Natural killer cell (primary cell): ENCODE results near the gene FILIP1L. TPM values are rescaled to one million over a fixed set of nuclear protein-coding genes. Genes with fewer than 3 reads are reported as not detected.
"Not testable (repeated sequence)": the region's sequence is repeated elsewhere in the genome, so short reads cannot be mapped to it uniquely, and the experiment has no call there.

Experiments used
- ATAC-seq, 3 donors: fragments of 150-1000 bp in 2 of 3; fragments of 200-7000 bp in 1 of 3; cut with Tn5 transposase; 1 replicate in 1 of 3; 2 replicates in 2 of 3; pipeline ENCODE4 v1.10.0; 2021; ENCODE audit warnings: mild to moderate bottlenecking in 2 of 3, moderate library complexity in 2 of 3
- DNase-seq, 2 donors: peaks; one replicate each; pipeline versions ENCODE4 v3.0.0 to v3.0.0-alpha.2; 2013 to 2021; ENCODE audit warnings: mixed read lengths in 1 of 2
- H3K27ac ChIP-seq: one replicate; pipeline ENCODE4 v1.5.1; 2013; ENCODE audit warnings: mild to moderate bottlenecking, low read length
- H3K27me3 ChIP-seq: one replicate; pipeline ENCODE4 v1.6.1; 2013; ENCODE audit warnings: low read length; ENCODE audit not compliant: control insufficient read depth, insufficient read depth
- H3K36me3 ChIP-seq: one replicate; pipeline ENCODE4 v1.6.1; 2013; ENCODE audit warnings: low read length; ENCODE audit not compliant: control insufficient read depth, insufficient read depth
- H3K4me1 ChIP-seq: one replicate; pipeline ENCODE4 v1.6.1; 2013; ENCODE audit warnings: low read length; ENCODE audit not compliant: control insufficient read depth, insufficient read depth
- H3K4me3 ChIP-seq: one replicate; pipeline ENCODE4 v1.5.1; 2013; ENCODE audit warnings: low read length
- H3K9me3 ChIP-seq: one replicate; pipeline ENCODE4 v1.6.1; 2013; ENCODE audit warnings: low read length; ENCODE audit not compliant: control insufficient read depth, insufficient read depth
- H3K27ac Mint-ChIP-seq, 2 donors: one replicate each; pipeline ENCODE4 v1.8.0; 2022; ENCODE audit warnings: mild to moderate bottlenecking in 2 of 2, mixed read lengths in 2 of 2, moderate library complexity in 1 of 2
- H3K27me3 Mint-ChIP-seq, 2 donors: one replicate each; pipeline ENCODE4 v1.8.0; 2022; ENCODE audit warnings: low read depth in 2 of 2, mixed read lengths in 2 of 2
- H3K36me3 Mint-ChIP-seq: one replicate; pipeline ENCODE4 v1.8.0; 2022; ENCODE audit warnings: mixed read lengths
- H3K4me1 Mint-ChIP-seq, 2 donors: one replicate each; pipeline ENCODE4 v1.8.0; 2022; ENCODE audit warnings: mixed read lengths in 2 of 2
- H3K4me3 Mint-ChIP-seq: one replicate; pipeline ENCODE4 v1.8.0; 2022; ENCODE audit warnings: mild to moderate bottlenecking, moderate library complexity, mixed read lengths
- H3K9me3 Mint-ChIP-seq, 2 donors: one replicate each; pipeline ENCODE4 v1.8.0; 2022; ENCODE audit warnings: mixed read lengths in 2 of 2
- CTCF ChIP-seq: fragments of 200-600 bp; IDR thresholded peaks from one replicate; pipeline ENCODE4 v1.8.0; 2022; ENCODE audit warnings: antibody characterized with exemption
- WGBS: methylation state at CpG from one replicate; pipeline ENCODE4 v1.1.7; 2013; ENCODE audit warnings: missing lambda C conversion rate; ENCODE audit not compliant: insufficient coverage; 5-methylcytosine and 5-hydroxymethylcytosine counted together
- intact Hi-C: fragments of 100-400 bp; cut with micrococcal nuclease; formaldehyde crosslinking; loops from one replicate; pipeline ENCODE4 v1.14.2; 2022
- total RNA-seq, 4 donors: library from RNA; stranded (reverse); fragments of 120-200 nt in 1 of 4; gene quantifications; one replicate each; pipeline versions ENCODE4 v1.2.3 to v1.2.4, GENCODE V29; 2013 to 2022

FILIP1L gene
- total RNA-seq, 3 donors from 2014 or later (not counting 1 experiment from before 2014, with no cell fraction given): 0.12 TPM; not detected in 2

GRCh38 chr3:100099621-100100020 is 14.7 kb downstream of the FILIP1L start:
- intact Hi-C loops: no loop called here
- no peaks in the 10 kb centered on the region for H3K4me1 ChIP-seq
- 100% methylated on average over 1 of the region's 2 CpGs for WGBS
- H3K36me3 ChIP-seq: no peaks in the 10 kb centered on the region
- no peak for TF ChIP-seq CTCF
- Mint-ChIP-seq H3K27ac (no peak overlapping the region), H3K27me3 (no peaks in the 10 kb centered on the region), H3K9me3 (no peaks in the 10 kb centered on the region), H3K36me3 (no peaks in the 10 kb centered on the region), H3K4me1 (peaks cover 10 to 13% of the 10 kb centered on the region in 2 donors), H3K4me3 (no peak overlapping the region)
- no peaks in the 10 kb centered on the region for H3K27me3 ChIP-seq
- no peak overlapping the region for H3K4me3 ChIP-seq
- DNase-seq (no peak), ATAC-seq (no peak)
- no peaks in the 10 kb centered on the region for H3K9me3 ChIP-seq
- H3K27ac ChIP-seq: no peak overlapping the region

- no peaks in the 10 kb centered on the region for H3K27me3 ChIP-seq
- no peak overlapping the region for H3K4me3 Mint-ChIP-seq
- H3K36me3 ChIP-seq: no peaks in the 10 kb centered on the region
- TF ChIP-seq CTCF: no peak
- no peak overlapping the region for H3K27ac ChIP-seq
- ATAC-seq (no peak), DNase-seq (no peak)
- H3K9me3 Mint-ChIP-seq: no peaks in the 10 kb centered on the region
- peaks cover 10 to 13% of the 10 kb centered on the region in 2 donors for H3K4me1 Mint-ChIP-seq
- no peaks in the 10 kb centered on the region for H3K9me3 ChIP-seq
- intact Hi-C loops: no loop called here
- H3K36me3 Mint-ChIP-seq: no peaks in the 10 kb centered on the region
- no peaks in the 10 kb centered on the region for H3K27me3 Mint-ChIP-seq
- H3K27ac Mint-ChIP-seq: no peak overlapping the region
- no peaks in the 10 kb centered on the region for H3K4me1 ChIP-seq
- H3K4me3 ChIP-seq: no peak overlapping the region
Observed at GRCh38 chr3:100098784-100099070, 15.6 kb downstream of the FILIP1L start.

- Histone ChIP-seq H3K27ac (no peak overlapping the region), H3K36me3 (no peaks in the 10 kb centered on the region), H3K4me1 (no peaks in the 10 kb centered on the region), H3K9me3 (no peaks in the 10 kb centered on the region), H3K27me3 (no peaks in the 10 kb centered on the region), H3K4me3 (no peak overlapping the region)
- no peak for TF ChIP-seq CTCF
- no peak overlapping the region for H3K4me3 Mint-ChIP-seq
- DNase-seq (no peak), ATAC-seq (no peak)
- intact Hi-C loops: no loop called here
- WGBS: 97% methylated on average over 4 of the region's 6 CpGs
- no peaks in the 10 kb centered on the region for H3K9me3 Mint-ChIP-seq
- no peaks in the 10 kb centered on the region for H3K27me3 Mint-ChIP-seq
- H3K36me3 Mint-ChIP-seq: no peaks in the 10 kb centered on the region
- H3K27ac Mint-ChIP-seq: no peak overlapping the region
- H3K4me1 Mint-ChIP-seq: peaks cover 10 to 13% of the 10 kb centered on the region in 2 donors
Observed at GRCh38 chr3:100097919-100098783, 16.1 kb downstream of the FILIP1L start.

- WGBS: 73% methylated on average over 1 of the region's 2 CpGs
Observed at GRCh38 chr3:100096866-100097265, 17.4 kb downstream of the FILIP1L start.

GRCh38 chr3:100096286-100096685 is 18.0 kb downstream of the FILIP1L start:
- Mint-ChIP-seq H3K4me1 (peaks cover 10 to 13% of the 10 kb centered on the region in 2 donors), H3K27ac (peak overlapping the region in 1 of 2 donors; percentile 33)
- intact Hi-C loops, H3K27ac ChIP-seq, ATAC-seq, H3K9me3 Mint-ChIP-seq, H3K27me3 Mint-ChIP-seq, H3K9me3 ChIP-seq, H3K4me1 ChIP-seq, H3K4me3 ChIP-seq, H3K36me3 ChIP-seq, H3K27me3 ChIP-seq, H3K36me3 Mint-ChIP-seq, H3K4me3 Mint-ChIP-seq, DNase-seq: not testable (repeated sequence)
- WGBS: 100% methylated on average over 1 of the region's 1 CpG

More at GRCh38 chr3:100096866-100097265, 17.4 kb downstream of the FILIP1L start:
- no peaks in the 10 kb centered on the region for H3K4me1 ChIP-seq
- H3K4me3 ChIP-seq: no peak overlapping the region
- Mint-ChIP-seq H3K9me3 (no peaks in the 10 kb centered on the region), H3K27ac (peak overlapping the region in 1 of 2 donors; percentile 33), H3K4me3 (no peak overlapping the region), H3K4me1 (peaks cover 10 to 13% of the 10 kb centered on the region in 2 donors), H3K36me3 (no peaks in the 10 kb centered on the region), H3K27me3 (no peaks in the 10 kb centered on the region)
- no peak overlapping the region for H3K27ac ChIP-seq
- DNase-seq (no peak), ATAC-seq (peak; percentile 39 to 80 (median 58))
- intact Hi-C loops: no loop called here
- H3K27me3 ChIP-seq: no peaks in the 10 kb centered on the region
- no peak for TF ChIP-seq CTCF
- H3K9me3 ChIP-seq: no peaks in the 10 kb centered on the region
- H3K36me3 ChIP-seq: no peaks in the 10 kb centered on the region
